Fibroblast of skin of abdomen (primary cell): ENCODE results near the gene MGAT4C.

ENCODE experiments used
- DNase-seq: peaks from one replicate; pipeline ENCODE4 v3.0.0-alpha.2; 2013

MGAT4C gene

DNA sequence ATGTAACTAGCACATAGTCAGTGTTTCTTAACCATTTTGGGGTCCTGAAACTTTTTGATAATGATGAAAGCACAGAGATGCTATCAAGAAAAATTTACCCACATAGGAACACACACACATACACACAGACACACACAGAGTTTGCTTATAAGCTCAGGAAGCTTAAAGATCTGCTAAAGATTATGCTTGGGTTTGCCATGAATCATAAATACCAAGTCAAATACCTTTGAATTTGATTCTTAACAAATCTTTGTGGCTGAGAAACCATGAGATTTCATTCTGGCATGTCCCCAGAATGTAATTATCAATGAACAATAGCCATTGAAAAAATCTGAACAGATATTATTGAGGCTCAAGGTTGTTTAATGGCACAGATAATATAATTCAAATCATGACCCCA, 292.9 kb downstream of the MGAT4C start:
- peak; percentile 53 for DNase-seq

DNA sequence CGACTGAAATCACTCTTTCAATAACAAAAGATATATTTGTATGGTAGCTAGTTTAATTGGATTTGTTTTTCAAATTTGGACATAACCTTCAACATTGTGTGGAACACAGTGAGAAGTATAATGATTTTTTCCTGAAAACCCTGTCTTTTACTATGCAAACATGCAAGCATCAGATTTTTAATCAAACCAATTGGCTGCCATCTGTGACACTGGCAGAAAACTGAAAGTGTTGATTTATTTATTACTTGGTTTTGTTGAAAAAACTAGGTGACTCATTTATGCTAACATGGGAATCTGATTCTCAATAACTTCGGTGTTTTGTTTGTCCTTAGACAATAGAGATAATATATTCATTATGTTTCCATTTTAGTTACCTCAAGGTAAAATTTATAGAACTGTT, 300.1 kb downstream of the MGAT4C start:
- no peak for DNase-seq

DNA sequence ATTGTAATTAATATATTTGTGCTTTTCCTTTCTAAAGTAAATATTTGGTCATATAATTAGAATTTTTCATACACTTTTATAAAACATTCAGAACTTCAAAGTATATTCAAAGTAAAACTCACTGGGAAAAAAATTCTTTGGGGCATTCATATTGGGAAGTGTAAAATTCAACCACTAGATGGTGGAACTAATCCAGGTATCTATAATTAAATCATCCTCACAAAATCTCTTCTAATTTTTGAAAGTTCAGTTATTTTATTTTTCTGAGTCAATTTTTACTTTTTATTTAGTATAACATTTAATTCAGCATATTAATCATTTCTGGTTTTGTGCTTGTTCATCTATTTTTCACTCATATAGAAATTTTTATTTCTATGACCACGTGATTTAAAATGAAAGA, 301.1 kb downstream of the MGAT4C start:
- DNase-seq, result peak; percentile 6

DNA sequence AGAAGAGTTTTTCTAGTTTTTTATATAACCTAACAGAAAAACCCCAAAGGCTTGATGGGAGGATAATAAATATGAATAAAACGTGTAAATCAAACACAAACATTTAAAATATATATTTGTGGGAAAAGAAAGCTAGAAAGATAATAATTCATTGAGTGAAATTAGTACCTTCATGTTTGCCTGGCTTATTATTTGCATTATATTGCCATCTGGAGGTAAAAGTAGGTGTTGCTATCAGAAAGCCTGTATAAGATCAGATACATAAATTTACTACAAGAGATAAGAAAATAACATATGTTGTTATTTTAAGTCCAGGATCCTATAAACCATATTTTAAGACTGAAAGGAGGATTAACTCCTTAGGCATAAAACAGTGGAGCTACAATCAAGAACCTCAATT, 304.4 kb downstream of the MGAT4C start:
- DNase-seq, result peak; percentile 6

DNA sequence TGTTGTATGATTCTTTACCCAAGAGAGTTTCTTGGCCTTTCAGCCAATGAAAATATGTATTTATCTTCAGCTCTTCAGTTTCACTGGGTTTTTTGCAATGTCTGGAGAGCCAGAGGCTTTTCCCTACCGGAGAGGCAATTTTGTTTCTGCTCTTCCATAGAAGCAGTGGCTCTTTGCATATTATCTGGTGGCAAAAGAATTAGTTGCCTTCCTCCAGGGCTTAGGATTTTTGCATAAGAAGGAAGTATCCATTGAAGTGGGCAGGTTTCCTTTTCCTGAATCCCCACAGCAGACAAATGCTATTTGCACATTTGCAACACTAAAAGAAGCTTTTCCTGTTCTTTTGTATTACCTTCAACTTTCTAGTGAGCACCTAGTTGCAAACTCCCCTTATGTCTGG, 306.9 kb downstream of the MGAT4C start:
- no peak for DNase-seq

DNA sequence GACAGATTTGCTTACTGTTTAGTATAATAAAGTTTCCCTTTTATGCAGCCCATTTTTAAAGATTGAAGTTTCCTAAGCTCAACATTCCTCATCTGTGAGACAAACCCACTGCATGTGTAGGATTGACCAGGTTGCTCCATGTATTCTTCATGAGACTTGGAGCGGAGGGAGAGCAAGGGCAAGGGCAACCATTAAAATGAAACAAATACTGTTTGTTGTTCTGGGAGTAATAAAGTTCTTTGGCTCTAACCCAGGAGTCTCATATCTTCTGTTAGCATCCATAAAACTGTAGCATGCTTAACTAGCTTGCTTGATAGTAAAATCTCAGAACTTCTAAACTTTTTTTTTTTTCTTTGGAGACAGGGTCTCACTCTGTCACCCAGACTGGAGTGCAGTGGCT, 307.9 kb downstream of the MGAT4C start:
- DNase-seq, result no peak

DNA sequence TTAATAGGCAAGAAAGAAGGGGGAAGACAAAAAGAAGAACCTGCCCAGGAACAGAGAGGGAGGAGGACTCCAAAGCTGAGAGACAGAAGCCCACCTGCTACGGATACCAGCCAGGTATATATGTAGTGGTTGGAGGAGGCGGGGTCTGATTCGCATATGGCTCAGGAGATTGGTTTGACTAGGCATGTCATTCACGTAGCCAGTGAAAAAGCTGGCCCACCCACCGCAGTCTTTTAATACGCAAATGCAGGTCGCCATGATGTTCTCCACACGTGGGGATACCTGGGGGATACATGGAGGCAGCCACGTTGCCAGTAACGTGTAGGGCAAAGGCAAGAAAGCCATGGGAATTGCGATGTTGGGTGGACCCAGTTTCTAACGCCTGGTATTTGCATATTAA, 308.9 kb downstream of the MGAT4C start:
- no peak for DNase-seq

DNA sequence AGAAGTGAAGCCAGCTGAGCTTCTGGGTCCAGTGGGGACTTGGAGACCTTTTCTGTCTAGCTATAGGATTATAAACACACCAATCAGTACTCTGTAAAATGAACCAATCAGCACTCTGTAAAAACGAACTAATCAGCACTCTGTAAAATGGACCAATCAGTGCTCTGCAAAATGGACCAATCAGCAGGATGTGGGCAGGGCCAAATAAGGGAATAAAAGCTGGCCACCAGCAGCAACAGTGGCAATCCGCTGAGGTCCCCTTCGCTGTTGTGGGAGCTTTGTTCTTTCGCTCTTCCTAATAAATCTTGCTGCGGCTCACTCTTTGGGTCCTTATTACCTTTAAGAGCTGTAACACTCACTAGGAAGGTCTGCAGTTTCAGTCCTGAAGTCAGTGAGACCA, 309.8 kb downstream of the MGAT4C start:
- DNase-seq, result no peak

DNA sequence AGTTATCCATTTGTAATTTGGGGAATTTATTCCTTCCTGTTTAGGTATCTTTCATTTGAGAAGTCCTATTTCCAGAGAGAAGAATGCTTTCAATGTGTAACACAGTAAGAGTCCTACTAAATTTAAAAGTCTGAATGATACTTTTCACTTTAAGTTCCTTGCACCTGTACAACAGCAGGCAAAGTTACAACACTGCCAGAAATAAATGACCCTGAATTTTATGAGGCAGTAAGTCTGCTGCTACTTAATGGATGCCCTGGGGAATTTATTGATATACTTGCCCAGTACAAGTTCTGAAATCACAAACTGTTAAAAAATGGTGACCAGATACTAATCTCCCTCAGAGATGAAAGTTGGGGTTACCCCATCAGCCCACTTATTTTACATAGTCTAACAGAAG, 329.0 kb downstream of the MGAT4C start:
- DNase-seq, result no peak

DNA sequence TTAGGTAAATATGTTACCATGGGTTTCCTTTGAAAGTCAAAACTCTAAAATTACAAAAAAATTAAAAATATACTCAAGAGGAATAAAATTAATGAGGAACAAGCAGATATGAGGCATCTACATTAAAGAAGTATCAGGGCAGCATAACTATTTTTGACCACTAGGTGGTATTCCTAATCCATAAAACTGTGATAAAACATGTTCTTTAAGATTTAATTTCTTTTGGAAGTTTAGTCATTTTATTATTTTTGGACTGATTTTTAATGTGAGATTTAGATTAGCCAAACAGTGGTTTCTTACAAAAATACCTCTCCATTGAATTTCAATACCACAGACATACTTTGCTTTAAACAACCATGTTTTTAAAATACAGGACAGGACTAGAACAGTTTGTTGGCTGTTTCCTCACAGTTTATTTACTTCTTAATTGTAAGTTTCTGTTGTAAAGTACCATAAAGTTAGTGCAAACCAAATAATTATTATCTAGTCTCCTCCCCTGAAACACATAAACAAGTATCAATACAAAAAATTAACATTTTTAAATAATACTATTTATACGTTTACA, 332.3 kb downstream of the MGAT4C start:
- peak; percentile 28 for DNase-seq

DNA sequence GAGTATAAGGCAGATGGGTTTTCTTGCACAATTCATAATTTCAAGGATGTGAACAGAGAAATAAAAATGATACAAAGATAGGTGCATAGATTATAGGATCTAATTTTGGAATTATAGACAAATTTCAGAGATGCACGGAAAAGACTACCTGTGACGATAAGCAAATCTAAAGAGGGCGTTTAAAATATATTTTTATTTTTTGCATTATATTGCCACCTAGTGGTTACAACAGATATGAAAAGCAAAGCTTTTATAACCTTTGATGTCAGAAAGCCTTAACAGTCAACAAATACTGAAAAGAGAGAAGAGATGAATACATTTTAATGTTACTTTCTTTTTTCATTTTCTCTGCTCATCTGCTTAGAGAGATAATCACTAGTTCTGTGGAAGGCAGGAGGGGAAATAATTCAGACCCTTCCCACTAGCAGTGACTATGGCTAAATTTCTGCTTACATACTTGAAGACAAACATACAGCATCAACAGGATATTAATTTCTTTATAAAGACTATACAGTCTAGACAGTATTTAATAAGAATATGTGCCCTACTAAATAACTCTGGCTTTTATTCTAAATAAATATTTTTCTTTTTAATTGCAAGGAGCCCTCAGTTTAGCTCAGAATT, 335.8 kb downstream of the MGAT4C start:
- peak; percentile 14 for DNase-seq
